Fibroblast of skin of back (primary cell): Measurements from ENCODE around the gene SLC16A3.
A peak's percentile ranks its signal among the peaks of the same experiment; 100 is the strongest.

ENCODE experiments used
- DNase-seq: peaks from one replicate; pipeline ENCODE4 v3.0.0-alpha.2; 2013

SLC16A3 gene

DNA sequence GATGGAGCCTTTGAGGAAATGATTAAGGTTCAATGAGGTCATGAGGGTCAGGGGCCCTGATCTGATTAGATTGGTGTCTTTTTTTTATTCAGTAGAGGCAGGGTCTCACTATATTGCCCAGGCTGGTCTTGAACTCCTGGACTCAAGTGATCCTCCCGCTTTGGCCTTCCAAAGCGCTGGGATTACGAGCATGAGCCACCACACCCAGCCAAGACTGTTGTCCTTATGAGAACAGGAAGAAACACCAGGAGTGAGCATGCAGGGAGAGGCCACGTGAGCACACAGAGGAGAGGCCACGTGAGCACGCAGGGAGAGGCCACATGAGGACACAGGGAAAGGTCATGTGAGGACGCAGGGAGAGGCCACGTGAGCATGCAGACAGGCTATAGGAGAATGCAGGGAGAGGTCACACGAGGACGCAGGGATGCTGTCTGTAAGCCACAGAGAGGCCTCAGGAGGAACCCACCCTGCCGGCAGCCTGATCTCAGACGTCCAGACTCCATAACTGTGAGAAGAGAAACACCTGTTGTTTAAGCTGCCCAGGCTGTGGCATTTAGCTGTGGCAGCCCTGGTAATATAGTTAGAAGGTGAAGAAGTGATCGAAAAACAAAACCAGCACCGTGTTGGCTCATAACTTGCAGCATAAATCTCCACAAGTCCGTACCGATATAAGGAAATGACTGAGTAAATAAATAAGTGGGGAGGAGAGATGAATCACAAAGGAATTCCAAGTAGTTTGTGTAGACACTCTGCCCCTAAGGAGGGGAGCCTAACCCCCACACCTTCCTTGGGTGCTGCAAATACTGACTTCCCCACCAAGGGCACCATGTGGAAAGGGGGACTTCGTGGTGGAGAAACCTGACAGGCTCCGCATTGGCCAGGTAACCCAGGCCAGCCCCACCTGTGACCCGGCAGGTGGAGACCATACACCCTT is 59.3 kb downstream of the SLC16A3 start:
- DNase-seq: peak; percentile 45
